Fibroblast of villous mesenchyme (primary cell): Measurements from ENCODE around the gene ZNF75A. TPM values are rescaled to one million over a fixed set of nuclear protein-coding genes. Genes with fewer than 3 reads are reported as not detected.
"Not testable (repeated sequence)": the region's sequence is repeated elsewhere in the genome, so short reads cannot be mapped to it uniquely, and the experiment has no call there.

Source experiments
- DNase-seq: peaks from one replicate; pipeline ENCODE4 v3.0.0-alpha.2; 2010; ENCODE audit warnings: low read depth
- H3K4me3 ChIP-seq: 2 replicates; pipeline ENCODE4 v1.5.1; 2011; ENCODE audit warnings: low read depth, mild to moderate bottlenecking, low read length
- total RNA-seq: library from RNA; depleted of rRNA; stranded (reverse); fragments of >200 nt; gene quantifications from 2 replicates; pipeline ENCODE4 v1.2.3, GENCODE V29; 2012
- TF ChIP-seq, protein P1 (sequence below): IDR thresholded peaks from 2 replicates; pipeline ENCODE4 v1.5.1; 2012; ENCODE audit warnings: low read depth, mild to moderate bottlenecking, low read length; ENCODE audit not compliant: insufficient read depth

ZNF75A gene
- total RNA-seq, 1 donor = 25.5 TPM

- TF ChIP-seq, protein P1, sequence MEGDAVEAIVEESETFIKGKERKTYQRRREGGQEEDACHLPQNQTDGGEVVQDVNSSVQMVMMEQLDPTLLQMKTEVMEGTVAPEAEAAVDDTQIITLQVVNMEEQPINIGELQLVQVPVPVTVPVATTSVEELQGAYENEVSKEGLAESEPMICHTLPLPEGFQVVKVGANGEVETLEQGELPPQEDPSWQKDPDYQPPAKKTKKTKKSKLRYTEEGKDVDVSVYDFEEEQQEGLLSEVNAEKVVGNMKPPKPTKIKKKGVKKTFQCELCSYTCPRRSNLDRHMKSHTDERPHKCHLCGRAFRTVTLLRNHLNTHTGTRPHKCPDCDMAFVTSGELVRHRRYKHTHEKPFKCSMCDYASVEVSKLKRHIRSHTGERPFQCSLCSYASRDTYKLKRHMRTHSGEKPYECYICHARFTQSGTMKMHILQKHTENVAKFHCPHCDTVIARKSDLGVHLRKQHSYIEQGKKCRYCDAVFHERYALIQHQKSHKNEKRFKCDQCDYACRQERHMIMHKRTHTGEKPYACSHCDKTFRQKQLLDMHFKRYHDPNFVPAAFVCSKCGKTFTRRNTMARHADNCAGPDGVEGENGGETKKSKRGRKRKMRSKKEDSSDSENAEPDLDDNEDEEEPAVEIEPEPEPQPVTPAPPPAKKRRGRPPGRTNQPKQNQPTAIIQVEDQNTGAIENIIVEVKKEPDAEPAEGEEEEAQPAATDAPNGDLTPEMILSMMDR = peak; percentile 67
- DNase-seq = peak; percentile 30
- H3K4me3 ChIP-seq = no peak overlapping the region
Observed at GRCh38 chr16:3266873-3267537, 38.3 kb upstream of the ZNF75A start.

- TF ChIP-seq, protein P1 = no peak
- no peak overlapping the region for H3K4me3 ChIP-seq
- no peak for DNase-seq
Observed at GRCh38 chr16:3268294-3268693, 37.0 kb upstream of the ZNF75A start.

- DNase-seq, H3K4me3 ChIP-seq: not testable (repeated sequence)
Observed at GRCh38 chr16:3270718-3271117, 34.6 kb upstream of the ZNF75A start.

DNA sequence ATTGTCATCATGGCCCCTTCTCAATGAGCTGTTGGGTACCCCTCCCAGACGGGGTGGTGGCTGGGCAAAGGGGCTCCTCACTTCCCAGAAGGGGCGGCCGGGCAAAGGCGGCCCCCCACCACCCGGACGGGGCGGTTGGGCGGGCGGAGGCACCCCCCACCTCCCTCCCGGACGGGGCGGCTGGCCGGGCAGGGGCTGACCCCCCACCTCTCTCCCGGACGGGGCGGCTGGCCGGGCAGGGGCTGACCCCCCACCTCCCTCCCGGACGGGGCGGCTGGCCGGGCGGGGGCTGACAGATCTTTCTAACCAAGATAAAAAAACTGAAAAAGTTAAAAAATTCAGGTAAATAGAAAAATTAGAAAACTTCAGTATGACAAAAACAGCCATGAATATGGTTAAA, 34.0 kb upstream of the ZNF75A start:
- H3K4me3 ChIP-seq, DNase-seq: not testable (repeated sequence)

- H3K4me3 ChIP-seq = no peak overlapping the region
- TF ChIP-seq, protein P1 = no peak
- DNase-seq = peak; percentile 37
Observed at GRCh38 chr16:3274490-3274889, 30.8 kb upstream of the ZNF75A start.

- TF ChIP-seq, protein P1 = no peak
- no peak for DNase-seq
- no peak overlapping the region for H3K4me3 ChIP-seq
Observed at GRCh38 chr16:3274947-3275346, 30.4 kb upstream of the ZNF75A start.

DNA sequence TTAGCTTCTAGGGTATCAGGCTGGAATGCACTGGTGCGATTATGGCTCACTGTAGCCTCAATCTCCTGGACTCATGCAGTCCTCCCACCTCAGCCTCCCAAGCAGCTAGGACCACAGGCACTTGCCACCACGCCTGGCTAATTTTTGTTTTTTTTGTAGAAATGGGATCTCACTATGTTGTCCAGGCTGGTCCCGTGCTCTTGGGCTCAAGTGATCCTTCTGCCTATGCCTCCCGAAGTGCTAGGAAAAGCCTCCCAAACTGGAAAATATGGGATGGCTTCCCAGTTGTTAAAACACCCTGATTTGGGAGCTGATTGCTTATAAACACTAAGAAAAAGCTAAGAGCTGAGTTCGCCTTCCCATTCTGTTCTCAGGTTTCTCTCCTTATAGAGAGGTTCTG, 28.6 kb upstream of the ZNF75A start:
- DNase-seq = no peak

GRCh38 chr16:3281222-3281820, 24.0 kb upstream of the ZNF75A start:
- no peak overlapping the region for H3K4me3 ChIP-seq
- no peak for DNase-seq
- TF ChIP-seq, protein P1 = no peak

More for the DNA sequence above, 28.6 kb upstream of the ZNF75A start:
- no peak overlapping the region for H3K4me3 ChIP-seq
- TF ChIP-seq, protein P1 = no peak
